Stimulated activated CD4-positive, alpha-beta T cell treated with anti-CD3 and anti-CD28 coated beads, Interleukin-2, amount 100 ng/mL, for 24 hours (primary cell): ENCODE results near the gene FXYD5.
"Not testable (repeated sequence)": the region's sequence is repeated elsewhere in the genome, so short reads cannot be mapped to it uniquely, and the experiment has no call there.

Experiments
- DNase-seq, 2 donors: peaks; one replicate each; pipeline ENCODE4 v3.0.0-alpha.2; 2020

FXYD5 gene

GRCh38 chr19:35120492-35120891 lies 34.0 kb upstream of the FXYD5 start:
- no peak for DNase-seq

GRCh38 chr19:35120898-35121297 lies 33.6 kb upstream of the FXYD5 start:
- DNase-seq: no peak

- DNase-seq: no peak
Observed at GRCh38 chr19:35122687-35123551, 31.6 kb upstream of the FXYD5 start.

GRCh38 chr19:35123573-35123972 lies 31.0 kb upstream of the FXYD5 start:
- DNase-seq: no peak

GRCh38 chr19:35124098-35125060 lies 30.2 kb upstream of the FXYD5 start:
- peak; percentile 88 to 89 for DNase-seq

GRCh38 chr19:35125270-35125717 lies 29.2 kb upstream of the FXYD5 start:
- DNase-seq: no peak

GRCh38 chr19:35125749-35126623 lies 28.5 kb upstream of the FXYD5 start:
- no peak for DNase-seq

- no peak for DNase-seq
Observed at GRCh38 chr19:35126624-35126959, 27.9 kb upstream of the FXYD5 start.

- DNase-seq: no peak
Observed at GRCh38 chr19:35127871-35128270, 26.7 kb upstream of the FXYD5 start.

GRCh38 chr19:35128398-35129057 lies 26.0 kb upstream of the FXYD5 start:
- DNase-seq: no peak

GRCh38 chr19:35129724-35130274 lies 24.7 kb upstream of the FXYD5 start:
- not testable (repeated sequence) for DNase-seq

GRCh38 chr19:35130761-35131720 lies 23.5 kb upstream of the FXYD5 start:
- DNase-seq: no peak

- no peak for DNase-seq
Observed at GRCh38 chr19:35132254-35132653, 22.3 kb upstream of the FXYD5 start.

GRCh38 chr19:35133826-35134225 lies 20.7 kb upstream of the FXYD5 start:
- no peak for DNase-seq

GRCh38 chr19:35134601-35135242 lies 19.8 kb upstream of the FXYD5 start, which contains the start of gene LGI4:
LGI4 (minus strand) TSS chr19:35135059; CDS start chr19:35134680, 379 bp downstream.
- DNase-seq: no peak

- peak; percentile 77 to 79 for DNase-seq
Observed at GRCh38 chr19:35135389-35135909, 19.1 kb upstream of the FXYD5 start.

GRCh38 chr19:35136231-35136630 lies 18.3 kb upstream of the FXYD5 start:
- DNase-seq: no peak

- no peak for DNase-seq
Observed at GRCh38 chr19:35136977-35137702, 17.4 kb upstream of the FXYD5 start.
